Right renal cortex interstitium (tissue), 3 donors: ENCODE results near the gene NCOA1. TPM values are rescaled to one million over a fixed set of nuclear protein-coding genes. Genes with fewer than 3 reads are reported as not detected.
"Not testable (repeated sequence)": the region's sequence is repeated elsewhere in the genome, so short reads cannot be mapped to it uniquely, and the experiment has no call there.

Source experiments
- DNase-seq, 3 donors: peaks; one replicate each; pipeline ENCODE4 v3.0.0-alpha.2; 2013; ENCODE audit warnings: low read depth in 3 of 3, low spot score in 2 of 3
- polyA plus RNA-seq, 3 donors: library from polyadenylated mRNA; unstranded; fragments of 120-200 nt; gene quantifications; one replicate each; pipeline ENCODE4 v1.2.1, GENCODE V29; 2013; ENCODE audit not compliant: insufficient read length in 3 of 3

The NCOA1 gene
- polyA plus RNA-seq, 3 donors, result 45.9 to 49.5 (median 48.4) TPM

DNA sequence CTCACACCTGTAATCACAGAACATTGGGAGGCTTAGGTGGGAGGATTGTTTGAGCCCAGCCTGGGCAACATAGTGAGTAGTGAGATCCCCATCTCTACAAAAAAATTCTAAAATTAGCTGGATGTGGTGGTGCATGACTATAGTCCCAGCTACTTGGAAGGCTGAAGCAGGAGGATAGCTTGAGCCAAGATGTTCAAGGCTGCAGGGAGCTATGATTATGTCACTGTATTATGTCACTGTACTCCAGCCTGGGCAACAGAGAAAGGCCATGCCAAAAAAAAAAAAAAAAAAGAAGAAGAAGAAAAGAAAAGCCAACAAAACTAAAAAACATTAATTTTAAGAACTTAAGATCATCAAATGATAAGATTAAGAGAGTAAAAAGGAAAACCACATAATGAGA lies 17.4 kb upstream of the NCOA1 start:
- no peak for DNase-seq

DNA sequence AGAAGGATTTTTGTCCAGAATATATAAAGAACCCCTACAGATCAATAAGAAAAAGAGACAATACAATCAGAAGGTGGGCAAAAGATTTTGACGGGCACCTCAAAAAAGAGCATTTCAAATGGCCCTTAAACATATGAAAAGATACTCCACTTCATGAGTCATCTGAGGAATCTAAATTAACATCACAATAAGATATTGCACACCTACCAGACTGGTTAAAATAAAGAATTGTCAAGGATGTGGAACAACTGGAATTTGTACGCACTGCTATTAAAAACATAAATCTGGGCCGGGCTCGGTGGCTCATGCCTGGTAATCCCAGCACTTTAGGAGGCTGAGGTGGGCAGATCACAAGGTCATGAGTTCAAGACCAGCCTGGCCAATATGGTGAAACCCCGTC lies 17.0 kb upstream of the NCOA1 start:
- no peak for DNase-seq

GRCh38 chr2:24477229-24477628 lies 13.8 kb upstream of the NCOA1 start:
- no peak for DNase-seq

DNA sequence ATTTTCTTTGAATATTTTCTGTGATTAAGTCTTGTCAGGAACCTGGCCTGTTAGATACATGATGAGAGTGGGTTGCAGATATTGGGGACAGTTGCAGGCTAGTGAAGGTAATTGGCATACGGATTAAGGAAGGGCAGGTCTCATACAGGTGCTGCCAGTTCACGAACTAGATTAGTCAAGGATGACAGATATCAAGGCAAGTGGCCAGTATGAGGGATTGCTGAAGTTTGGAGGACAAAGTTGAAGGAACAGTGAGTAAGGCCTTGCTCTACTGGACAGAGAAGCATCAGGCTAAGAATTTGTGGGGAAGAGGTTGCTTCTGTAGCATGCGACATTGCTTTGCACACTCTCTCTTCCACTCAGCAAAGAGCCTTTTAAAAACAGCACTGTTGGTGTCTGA lies 12.8 kb upstream of the NCOA1 start:
- DNase-seq, result no peak

GRCh38 chr2:24480245-24480644 lies 10.8 kb upstream of the NCOA1 start:
- no peak for DNase-seq

GRCh38 chr2:24482251-24482971 lies 8.6 kb upstream of the NCOA1 start:
- no peak for DNase-seq

DNA sequence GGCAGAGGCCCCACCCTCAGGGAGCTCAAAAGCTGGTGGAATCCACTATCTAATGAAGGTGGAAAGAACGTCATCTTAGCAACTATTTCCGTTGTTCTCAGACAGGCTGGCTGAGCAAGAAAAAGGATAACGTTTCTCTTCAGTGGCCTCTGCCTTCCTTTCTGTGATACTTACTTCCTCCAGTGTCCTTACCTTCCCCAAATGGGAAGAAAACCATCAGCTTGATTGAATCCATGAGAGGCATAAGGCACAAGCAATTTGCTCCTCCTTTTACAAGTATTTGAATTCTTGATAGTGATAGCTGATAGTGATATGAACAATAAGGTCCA lies 8.1 kb upstream of the NCOA1 start:
- DNase-seq, result no peak

GRCh38 chr2:24484677-24485076 lies 6.4 kb upstream of the NCOA1 start:
- DNase-seq, result not testable (repeated sequence)

DNA sequence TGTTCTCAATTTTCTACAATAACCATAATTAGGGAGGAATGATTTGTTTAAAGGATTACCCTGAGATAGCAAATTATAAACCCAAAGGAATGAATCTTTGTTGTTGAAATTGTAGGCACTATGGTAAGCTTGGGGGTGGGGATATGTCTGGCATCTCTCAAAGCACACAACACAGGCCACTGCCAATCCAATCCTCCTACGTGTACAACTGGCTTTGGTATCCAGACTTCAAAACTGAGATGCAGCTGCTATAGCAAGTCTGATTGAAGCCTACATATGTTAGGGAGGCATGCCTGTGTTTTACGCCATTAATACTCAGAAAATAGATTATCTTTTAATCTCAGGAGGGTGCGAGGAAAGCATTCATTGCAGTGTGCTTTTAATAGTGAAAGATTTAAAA lies 5.9 kb upstream of the NCOA1 start:
- no peak for DNase-seq

- DNase-seq, result no peak
Observed at GRCh38 chr2:24486636-24487205, 4.3 kb upstream of the NCOA1 start.

DNA sequence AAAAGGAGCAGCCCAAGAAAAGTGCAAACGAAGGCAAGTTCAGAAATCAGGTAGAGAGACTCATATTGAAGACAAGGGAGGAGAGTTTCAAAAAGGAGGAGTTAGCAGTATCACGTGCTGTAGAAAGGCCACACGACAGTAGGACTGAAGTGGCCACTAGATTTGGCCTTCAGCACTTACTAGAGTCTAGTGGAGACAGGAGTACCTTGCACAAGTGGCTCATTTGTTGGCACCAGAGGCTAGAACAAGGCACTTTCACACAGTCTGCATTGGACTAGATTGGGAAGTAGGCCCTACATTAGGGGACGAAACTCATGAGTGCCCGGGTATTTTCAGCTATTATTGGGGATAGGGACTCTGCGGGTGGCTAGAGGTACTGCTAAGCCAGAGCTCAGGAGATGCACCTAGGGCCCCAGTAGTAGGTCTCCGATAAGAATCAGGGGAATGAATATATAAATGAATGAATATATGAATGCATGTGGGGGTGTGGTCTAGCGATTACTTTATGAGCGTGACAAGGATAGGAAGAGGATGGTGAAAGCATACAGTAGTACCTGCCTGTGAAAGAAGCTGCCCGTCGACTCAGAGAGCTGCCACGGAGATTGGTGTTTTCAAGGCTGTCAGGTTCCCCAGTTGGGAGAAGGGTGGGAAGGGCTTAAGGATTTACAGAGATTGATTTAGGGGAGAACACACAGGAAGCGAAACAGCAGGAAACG lies 1.4 kb upstream of the NCOA1 start:
- no peak for DNase-seq

DNA sequence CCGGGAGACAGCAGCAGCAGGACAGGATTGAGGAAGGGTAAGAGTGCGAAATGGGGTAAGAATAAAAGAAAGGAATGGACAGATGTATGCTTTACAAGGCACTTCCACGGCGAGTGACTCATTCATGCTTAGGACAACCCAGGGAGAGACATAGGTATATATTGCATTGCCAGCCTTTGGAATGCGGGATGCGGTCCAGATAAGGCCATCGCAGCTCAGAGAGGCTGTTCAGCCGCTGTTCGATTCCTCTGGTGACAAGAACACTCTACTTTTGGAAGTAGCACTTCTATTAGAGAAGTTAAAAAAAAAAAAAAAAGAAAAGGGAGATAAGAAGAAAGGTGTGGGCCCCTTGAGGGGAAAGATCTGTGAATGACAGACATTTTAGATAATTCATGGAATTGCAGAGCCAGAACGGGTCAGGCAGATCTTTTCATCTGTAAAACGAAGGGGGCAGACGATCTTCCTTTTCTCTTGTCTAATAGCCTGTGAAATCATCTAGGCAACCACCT lies 819 bp upstream of the NCOA1 start:
- DNase-seq, result no peak

GRCh38 chr2:24491542-24492420 lies 727 bp downstream of the NCOA1 start:
- DNase-seq, result no peak

DNA sequence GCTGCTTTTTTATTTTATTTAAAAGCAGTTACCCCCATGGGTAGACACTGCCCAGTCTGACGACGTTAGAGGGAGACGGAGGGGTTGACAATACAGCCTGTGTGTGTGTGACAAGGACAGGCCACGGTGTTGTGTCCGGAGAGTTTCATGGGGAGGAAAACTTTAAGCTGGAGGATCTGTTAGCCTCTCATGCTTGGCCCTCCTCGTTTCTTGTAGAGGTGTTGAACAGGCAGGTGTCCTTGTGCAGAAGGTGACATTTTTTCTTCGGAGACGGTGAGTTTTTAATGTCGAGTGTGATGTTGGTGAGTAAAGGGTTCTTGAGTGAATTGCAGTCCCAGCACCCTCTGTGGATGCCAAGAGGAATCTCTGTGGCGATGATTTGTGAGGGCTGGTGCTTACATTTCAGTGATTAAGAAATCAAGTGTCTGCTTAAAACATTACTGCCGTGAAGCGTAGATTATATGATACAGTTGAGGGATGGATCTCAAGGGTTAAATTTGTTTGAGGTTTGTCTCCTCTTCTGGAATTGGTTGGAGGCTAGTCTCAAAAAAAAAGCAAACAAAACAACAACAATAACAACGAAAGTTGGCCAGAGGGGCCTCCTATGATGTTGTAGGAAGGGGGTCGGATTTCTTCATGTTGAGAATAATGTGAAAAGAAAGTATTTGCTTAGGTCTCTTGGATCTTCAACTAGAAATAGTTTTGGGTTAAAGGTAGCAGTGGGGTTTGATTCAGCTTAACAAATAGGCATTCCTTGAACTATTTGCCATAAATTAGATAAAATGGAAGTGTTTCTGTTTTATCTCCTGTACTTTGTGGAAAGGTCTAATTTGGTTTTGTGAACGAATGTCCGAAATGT lies 1.6 kb downstream of the NCOA1 start:
- no peak for DNase-seq

GRCh38 chr2:24493713-24494112 lies 2.7 kb downstream of the NCOA1 start:
- no peak for DNase-seq

DNA sequence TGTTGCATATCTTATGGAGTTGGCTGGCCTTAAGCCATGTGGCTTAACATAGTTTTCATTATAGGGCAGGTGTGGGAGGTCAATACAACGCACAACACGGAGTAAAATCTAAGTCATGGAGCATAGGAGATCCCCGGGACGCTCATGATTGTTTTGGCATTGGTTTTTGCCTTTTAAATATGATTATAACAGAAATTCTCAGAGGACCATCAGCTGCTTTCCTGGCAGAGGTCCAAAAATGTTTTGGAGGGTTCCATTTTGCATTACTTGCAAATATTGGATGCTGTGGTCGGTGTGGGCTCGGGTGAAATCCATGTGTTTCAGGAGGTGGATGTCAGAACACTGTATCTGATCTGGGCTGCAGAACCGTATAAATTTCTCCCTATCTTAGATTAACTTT lies 3.4 kb downstream of the NCOA1 start:
- DNase-seq, result no peak

GRCh38 chr2:24495451-24495850 lies 4.4 kb downstream of the NCOA1 start:
- no peak for DNase-seq

DNA sequence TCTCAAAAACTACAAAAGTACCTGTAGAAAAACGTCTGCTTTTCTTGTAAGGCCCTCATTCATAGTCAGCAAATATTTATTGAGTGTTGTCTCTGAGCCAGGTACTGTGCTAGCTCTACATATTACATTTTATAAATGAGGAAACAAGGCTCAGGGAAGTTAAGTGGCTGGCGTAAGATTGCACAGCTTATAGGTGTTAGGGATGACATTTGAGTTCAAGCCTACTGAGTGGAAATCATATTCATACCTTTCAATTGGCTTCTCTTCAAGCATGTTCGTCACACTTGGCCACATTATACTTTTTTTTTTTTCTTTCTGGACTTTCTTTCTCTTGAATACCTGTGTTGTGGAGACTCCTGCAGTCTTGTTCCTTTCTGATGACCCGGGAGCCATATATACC lies 5.9 kb downstream of the NCOA1 start:
- DNase-seq, result no peak

GRCh38 chr2:24497685-24498084 lies 6.6 kb downstream of the NCOA1 start:
- no peak for DNase-seq

DNA sequence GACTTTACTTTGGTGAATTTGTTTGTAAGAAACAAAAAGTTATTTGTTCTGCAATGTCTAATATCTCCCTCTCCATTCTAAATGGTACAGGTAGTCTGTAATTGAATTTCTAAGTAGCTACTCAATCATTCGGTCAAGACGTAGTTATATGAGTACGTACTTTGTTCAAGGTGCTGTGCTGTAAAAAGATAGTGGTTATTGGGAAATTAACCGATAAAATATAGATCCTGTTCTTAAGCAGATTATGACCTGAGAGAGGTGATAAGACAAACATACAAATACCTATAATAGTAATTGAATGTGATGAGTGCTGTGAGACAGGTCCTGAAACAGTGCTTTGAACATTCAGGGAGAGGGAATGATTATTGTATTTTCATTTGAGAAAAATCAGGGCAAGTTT lies 7.1 kb downstream of the NCOA1 start:
- no peak for DNase-seq
